ENCODE data around the gene CRACR2B. TPM values are rescaled to one million over a fixed set of nuclear protein-coding genes. Genes with fewer than 3 reads are reported as not detected.

Gene CRACR2B
- total RNA-seq, 1 donor from 2014 or later, result 0.53 TPM

DNA sequence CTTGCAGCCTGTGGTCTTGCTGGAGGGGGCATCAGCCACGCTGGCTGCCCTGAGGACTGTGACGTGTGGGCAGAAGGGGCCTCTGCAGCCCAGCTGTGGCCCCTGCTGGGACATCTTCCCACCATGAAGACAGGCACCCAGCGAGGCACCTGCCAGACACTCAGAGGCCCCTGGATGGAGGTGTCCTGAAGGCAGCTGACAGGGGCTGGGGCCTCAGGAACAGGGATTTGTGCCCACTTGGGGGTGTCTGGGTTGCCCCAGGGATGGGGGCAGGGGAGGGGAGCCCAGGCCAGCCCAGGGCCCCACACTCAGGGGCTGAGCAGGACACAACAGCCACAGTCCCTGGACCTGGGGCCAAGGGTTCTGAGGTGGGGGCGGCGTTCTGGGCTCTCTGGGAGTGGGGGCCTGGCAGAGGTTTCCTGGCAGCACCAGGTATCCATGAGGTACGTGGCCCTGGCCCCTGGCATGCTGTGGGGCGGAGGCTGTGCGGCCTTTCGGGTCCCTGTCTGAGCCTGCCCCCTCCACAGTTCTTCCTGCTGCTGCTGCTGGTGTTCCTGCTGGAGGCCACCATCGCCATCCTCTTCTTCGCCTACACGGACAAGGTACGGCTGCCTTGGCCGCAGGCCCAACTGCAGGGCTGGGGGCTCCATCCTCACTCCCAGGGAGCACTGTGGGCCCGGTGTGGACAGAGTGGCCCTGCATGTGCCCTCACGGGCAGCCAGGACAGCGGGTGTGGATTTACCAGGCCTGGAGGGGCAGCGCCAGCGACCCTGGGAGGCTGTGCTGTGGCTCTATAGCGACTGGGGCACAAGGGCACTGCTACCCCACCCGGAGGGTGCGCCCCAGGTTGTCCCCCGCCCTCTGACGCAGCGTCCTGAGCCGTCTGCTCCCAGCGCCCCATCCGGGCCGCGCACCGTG is 36.5 kb downstream of the CRACR2B start:
- no peak for DNase-seq (ENCODE audit: low read depth)

GRCh38 chr11:864898-865297 is 37.2 kb downstream of the CRACR2B start:
- FAIRE-seq (no peak), DNase-seq (ENCODE audit: low read depth) (no peak)
- no peak for TF ChIP-seq CTCF (IDR thresholded peaks at IDR 0.05; ENCODE audit: insufficient read depth, low read length, severe bottlenecking)
- Histone ChIP-seq H3K27me3 (ENCODE audit: control insufficient read depth, insufficient read depth, low read length) (no peaks in the 10 kb centered on the region), H3K36me3 (ENCODE audit: control insufficient read depth, insufficient read depth, low read length) (peaks cover 1% of the 10 kb centered on the region), H3K4me3 (ENCODE audit: low read depth, low read length) (no peak overlapping the region)

More for the DNA sequence above, 36.5 kb downstream of the CRACR2B start:
- H3K27me3 ChIP-seq (ENCODE audit: control insufficient read depth, insufficient read depth, low read length), result no peaks in the 10 kb centered on the region
- no peak for TF ChIP-seq CTCF (IDR thresholded peaks at IDR 0.05; ENCODE audit: insufficient read depth, low read length, severe bottlenecking)
- FAIRE-seq, result no peak
- peaks cover under 1% of the 10 kb centered on the region for H3K36me3 ChIP-seq (ENCODE audit: control insufficient read depth, insufficient read depth, low read length)
- no peak overlapping the region for H3K4me3 ChIP-seq (ENCODE audit: low read depth, low read length)

GRCh38 chr11:865462-866430 is 38.0 kb downstream of the CRACR2B start:
- H3K27me3 ChIP-seq (ENCODE audit: control insufficient read depth, insufficient read depth, low read length), result no peaks in the 10 kb centered on the region
- FAIRE-seq, result no peak
- no peak for DNase-seq (ENCODE audit: low read depth)
- H3K36me3 ChIP-seq (ENCODE audit: control insufficient read depth, insufficient read depth, low read length), result peaks cover 1% of the 10 kb centered on the region
- TF ChIP-seq CTCF (IDR thresholded peaks at IDR 0.05; ENCODE audit: insufficient read depth, low read length, severe bottlenecking), result no peak
- H3K4me3 ChIP-seq (ENCODE audit: low read depth, low read length), result no peak overlapping the region

DNA sequence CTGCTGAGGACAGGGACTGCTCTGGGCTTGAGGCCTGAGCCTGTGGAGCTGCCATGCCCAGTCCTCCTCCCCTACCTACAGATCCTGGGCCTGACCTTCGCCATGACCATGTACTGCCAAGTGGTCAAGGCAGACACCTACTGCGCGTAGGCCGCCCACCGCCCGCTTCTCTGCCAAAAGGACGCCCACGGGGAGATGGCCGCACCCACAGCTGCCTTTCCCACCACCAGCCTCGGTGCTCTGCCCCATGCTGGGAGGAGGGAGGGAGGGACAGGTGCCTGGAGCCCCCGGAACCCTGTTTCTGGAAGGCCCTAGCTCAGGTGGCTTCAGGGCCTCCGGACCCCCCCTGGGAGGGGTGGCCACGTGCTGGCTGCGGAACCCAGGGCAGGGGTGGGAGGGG is 38.8 kb downstream of the CRACR2B start:
- peaks cover 1% of the 10 kb centered on the region for H3K36me3 ChIP-seq (ENCODE audit: control insufficient read depth, insufficient read depth, low read length)
- no peaks in the 10 kb centered on the region for H3K27me3 ChIP-seq (ENCODE audit: control insufficient read depth, insufficient read depth, low read length)
- H3K4me3 ChIP-seq (ENCODE audit: low read depth, low read length), result no peak overlapping the region
- DNase-seq (ENCODE audit: low read depth), result no peak
- TF ChIP-seq CTCF (IDR thresholded peaks at IDR 0.05; ENCODE audit: insufficient read depth, low read length, severe bottlenecking), result no peak
- no peak for FAIRE-seq

GRCh38 chr11:867856-868358 is 40.2 kb downstream of the CRACR2B start:
- FAIRE-seq (no peak), DNase-seq (ENCODE audit: low read depth) (no peak)
- H3K27me3 ChIP-seq (ENCODE audit: control insufficient read depth, insufficient read depth, low read length), result no peaks in the 10 kb centered on the region
- no peak for TF ChIP-seq CTCF (IDR thresholded peaks at IDR 0.05; ENCODE audit: insufficient read depth, low read length, severe bottlenecking)
- H3K4me3 ChIP-seq (ENCODE audit: low read depth, low read length), result no peak overlapping the region
- peaks cover 1% of the 10 kb centered on the region for H3K36me3 ChIP-seq (ENCODE audit: control insufficient read depth, insufficient read depth, low read length)
